HFFc6 (cell line): ENCODE data around the gene DELE1. TPM values are rescaled to one million over a fixed set of nuclear protein-coding genes. Genes with fewer than 3 reads are reported as not detected.
A peak's percentile ranks its signal among the peaks of the same experiment; 100 is the strongest.

Source experiments
- DNase-seq: peaks from one replicate; pipeline ENCODE4 v3.0.0-alpha.2; 2018
- H3K27ac Mint-ChIP-seq: 2 replicates; pipeline ENCODE4 v1.8.0; 2020; ENCODE audit warnings: mild to moderate bottlenecking, mixed read lengths
- H3K27me3 Mint-ChIP-seq: 2 replicates; pipeline ENCODE4 v1.8.0; 2021; ENCODE audit warnings: mild to moderate bottlenecking, moderate library complexity, mixed read lengths; ENCODE audit not compliant: insufficient read depth
- H3K36me3 Mint-ChIP-seq: 2 replicates; pipeline ENCODE4 v1.8.0; 2021; ENCODE audit warnings: low read depth, mixed read lengths
- H3K4me1 Mint-ChIP-seq: 2 replicates; pipeline ENCODE4 v1.8.0; 2020; ENCODE audit warnings: low read depth, mixed read lengths
- H3K4me3 Mint-ChIP-seq: 2 replicates; pipeline ENCODE4 v1.8.0; 2020; ENCODE audit warnings: mild to moderate bottlenecking, moderate library complexity, mixed read lengths
- H3K9me3 Mint-ChIP-seq: 2 replicates; pipeline ENCODE4 v1.8.0; 2020; ENCODE audit warnings: mild to moderate bottlenecking, mixed read lengths
- total RNA-seq, 6 experiments: library from RNA; stranded (reverse); fragmentation: NEBNext Ultra II Directional; extraction: Animal tissue kit (Norgen Biotek cat#: 25700); gene quantifications; 2 replicates in 1 of 6; 3 replicates in 5 of 6; pipeline ENCODE4 v1.2.3, GENCODE V29; 2021
- TF ChIP-seq, protein P1 (sequence below): fragments of 200-600 bp; sonication (generic); IDR thresholded peaks from 2 replicates; pipeline ENCODE4 v1.5.0; 2021; ENCODE audit warnings: antibody characterized with exemption, mild to moderate bottlenecking

Gene DELE1
- total RNA-seq, 6 experiments from 2014 or later = 44.4 to 54.2 (median 46.7) TPM

DNA sequence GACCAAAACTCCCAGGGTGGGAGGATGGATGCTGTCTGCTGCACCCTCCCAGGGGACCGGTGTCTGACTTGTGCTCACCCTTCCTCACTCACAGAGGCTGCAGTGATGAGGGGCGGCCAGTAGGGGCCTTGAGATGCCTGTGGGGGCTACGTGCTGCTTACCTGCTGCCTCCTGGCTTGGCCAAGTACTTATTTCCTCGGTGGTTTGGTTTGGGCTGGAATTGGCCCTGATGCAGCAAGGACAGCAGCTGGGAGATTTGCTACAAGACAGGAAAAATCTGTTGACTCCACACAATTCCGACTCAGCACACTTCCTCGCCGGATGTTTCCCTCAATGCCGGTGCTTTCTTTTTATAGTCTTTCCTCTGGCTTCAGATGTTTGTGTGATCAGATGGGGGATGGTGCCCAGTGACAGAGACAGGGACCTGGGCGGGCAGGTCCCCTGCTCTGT lies 27.7 kb downstream of the DELE1 start:
- Mint-ChIP-seq H3K4me3 (no peak overlapping the region), H3K9me3 (no peaks in the 10 kb centered on the region), H3K4me1 (no peaks in the 10 kb centered on the region), H3K27ac (no peak overlapping the region), H3K36me3 (no peaks in the 10 kb centered on the region), H3K27me3 (peaks cover 15% of the 10 kb centered on the region)
- no peak for DNase-seq
- TF ChIP-seq, protein P1, sequence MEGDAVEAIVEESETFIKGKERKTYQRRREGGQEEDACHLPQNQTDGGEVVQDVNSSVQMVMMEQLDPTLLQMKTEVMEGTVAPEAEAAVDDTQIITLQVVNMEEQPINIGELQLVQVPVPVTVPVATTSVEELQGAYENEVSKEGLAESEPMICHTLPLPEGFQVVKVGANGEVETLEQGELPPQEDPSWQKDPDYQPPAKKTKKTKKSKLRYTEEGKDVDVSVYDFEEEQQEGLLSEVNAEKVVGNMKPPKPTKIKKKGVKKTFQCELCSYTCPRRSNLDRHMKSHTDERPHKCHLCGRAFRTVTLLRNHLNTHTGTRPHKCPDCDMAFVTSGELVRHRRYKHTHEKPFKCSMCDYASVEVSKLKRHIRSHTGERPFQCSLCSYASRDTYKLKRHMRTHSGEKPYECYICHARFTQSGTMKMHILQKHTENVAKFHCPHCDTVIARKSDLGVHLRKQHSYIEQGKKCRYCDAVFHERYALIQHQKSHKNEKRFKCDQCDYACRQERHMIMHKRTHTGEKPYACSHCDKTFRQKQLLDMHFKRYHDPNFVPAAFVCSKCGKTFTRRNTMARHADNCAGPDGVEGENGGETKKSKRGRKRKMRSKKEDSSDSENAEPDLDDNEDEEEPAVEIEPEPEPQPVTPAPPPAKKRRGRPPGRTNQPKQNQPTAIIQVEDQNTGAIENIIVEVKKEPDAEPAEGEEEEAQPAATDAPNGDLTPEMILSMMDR = peak; percentile 64

- DNase-seq = no peak
- no peaks in the 10 kb centered on the region for H3K9me3 Mint-ChIP-seq
- no peaks in the 10 kb centered on the region for H3K36me3 Mint-ChIP-seq
- no peak overlapping the region for H3K4me3 Mint-ChIP-seq
- TF ChIP-seq, protein P1 = no peak
- H3K27me3 Mint-ChIP-seq = peaks cover 16% of the 10 kb centered on the region
- H3K27ac Mint-ChIP-seq = no peak overlapping the region
- H3K4me1 Mint-ChIP-seq = no peaks in the 10 kb centered on the region
Measured at GRCh38 chr5:141952020-141952419, 28.3 kb downstream of the DELE1 start.

- Mint-ChIP-seq H3K4me1 (peaks cover 8% of the 10 kb centered on the region; the same call in 1 of the 2 replicates), H3K27me3 (peaks cover 16% of the 10 kb centered on the region), H3K9me3 (no peaks in the 10 kb centered on the region), H3K4me3 (no peak overlapping the region), H3K36me3 (no peaks in the 10 kb centered on the region), H3K27ac (no peak overlapping the region)
- no peak for DNase-seq
- TF ChIP-seq, protein P1 = no peak
Measured at GRCh38 chr5:141954194-141954593, 30.5 kb downstream of the DELE1 start.

- DNase-seq = no peak
- TF ChIP-seq, protein P1 = no peak
- H3K4me3 Mint-ChIP-seq = no peak overlapping the region
- no peak overlapping the region for H3K27ac Mint-ChIP-seq
- H3K9me3 Mint-ChIP-seq = no peaks in the 10 kb centered on the region
- H3K27me3 Mint-ChIP-seq = peaks cover 2% of the 10 kb centered on the region
- peaks cover 18% of the 10 kb centered on the region for H3K4me1 Mint-ChIP-seq
- no peaks in the 10 kb centered on the region for H3K36me3 Mint-ChIP-seq
Measured at GRCh38 chr5:141957367-141957996, 33.8 kb downstream of the DELE1 start.

GRCh38 chr5:141958113-141958512 lies 34.4 kb downstream of the DELE1 start, which contains the start of gene PCDH12:
Gene PCDH12, minus strand, starts transcription at chr5:141958202. Its CDS starts 351 bp downstream, at chr5:141957851.
- Mint-ChIP-seq H3K36me3 (no peaks in the 10 kb centered on the region), H3K9me3 (no peaks in the 10 kb centered on the region), H3K27ac (no peak within 1 kb of the TSS; the same call in 1 of the 2 replicates), H3K4me3 (no peak within 1 kb of the TSS), H3K4me1 (peaks cover 18% of the 10 kb centered on the region), H3K27me3 (peaks cover 2% of the 10 kb centered on the region)
- no peak for DNase-seq
- TF ChIP-seq, protein P1 = no peak
